Measurements from ENCODE around the gene HACD4. TPM values are rescaled to one million over a fixed set of nuclear protein-coding genes. Genes with fewer than 3 reads are reported as not detected.
"Not testable (repeated sequence)": the region's sequence is repeated elsewhere in the genome, so short reads cannot be mapped to it uniquely, and the experiment has no call there.

HACD4 gene
- total RNA-seq, 1 donor from 2014 or later = 2.0 TPM

- DNase-seq (ENCODE audit: extremely low read depth, low read depth, low spot score) = no peak
Measured at GRCh38 chr9:21016701-21017491, 14.5 kb downstream of the HACD4 start.

GRCh38 chr9:21015995-21016394, 15.4 kb downstream of the HACD4 start:
- no peak for DNase-seq (ENCODE audit: extremely low read depth, low read depth, low spot score)

GRCh38 chr9:21015129-21015815, 16.2 kb downstream of the HACD4 start:
- DNase-seq (ENCODE audit: extremely low read depth, low read depth, low spot score) = no peak

DNA sequence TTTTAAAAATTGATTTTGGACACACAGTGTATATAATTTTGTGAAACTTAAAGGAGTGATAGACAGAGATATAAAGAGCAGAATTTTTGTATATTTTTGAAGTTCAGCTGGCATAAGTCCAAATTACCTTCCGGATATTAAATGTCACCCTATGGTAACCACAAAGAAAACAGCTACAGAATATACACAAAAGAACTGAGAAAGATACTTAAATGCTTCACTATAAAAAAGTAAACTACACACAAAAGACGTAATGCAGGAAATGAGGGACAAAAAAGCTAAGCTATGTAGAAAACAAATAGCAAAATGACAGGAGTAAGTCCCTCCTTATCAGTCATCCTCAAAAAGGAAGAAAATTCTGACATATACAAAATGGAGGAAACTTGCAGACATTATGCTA, 29.4 kb downstream of the HACD4 start:
- no peak for DNase-seq (ENCODE audit: extremely low read depth, low read depth, low spot score)

DNA sequence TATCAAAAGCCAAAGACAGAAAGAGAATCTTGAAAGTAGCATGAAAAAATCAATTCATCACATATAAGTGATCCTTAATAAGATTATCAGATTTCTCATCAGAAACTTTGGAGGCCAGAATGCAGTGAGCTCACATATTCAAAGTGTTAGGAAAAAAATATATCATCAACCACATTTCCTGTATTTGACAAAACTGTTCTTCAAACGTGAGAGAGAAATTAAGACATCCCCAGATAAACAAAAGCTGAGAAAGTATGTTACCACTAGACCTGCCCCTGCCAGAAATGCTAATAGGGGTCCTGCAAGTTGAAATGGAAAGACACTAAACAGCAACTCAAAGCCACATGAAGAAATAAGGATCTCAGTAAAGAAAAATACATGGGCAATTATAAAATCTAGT, 29.9 kb downstream of the HACD4 start:
- DNase-seq (ENCODE audit: extremely low read depth, low read depth, low spot score) = no peak

GRCh38 chr9:20997503-20998076, 33.9 kb downstream of the HACD4 start:
- DNase-seq (ENCODE audit: extremely low read depth, low read depth, low spot score) = no peak

DNA sequence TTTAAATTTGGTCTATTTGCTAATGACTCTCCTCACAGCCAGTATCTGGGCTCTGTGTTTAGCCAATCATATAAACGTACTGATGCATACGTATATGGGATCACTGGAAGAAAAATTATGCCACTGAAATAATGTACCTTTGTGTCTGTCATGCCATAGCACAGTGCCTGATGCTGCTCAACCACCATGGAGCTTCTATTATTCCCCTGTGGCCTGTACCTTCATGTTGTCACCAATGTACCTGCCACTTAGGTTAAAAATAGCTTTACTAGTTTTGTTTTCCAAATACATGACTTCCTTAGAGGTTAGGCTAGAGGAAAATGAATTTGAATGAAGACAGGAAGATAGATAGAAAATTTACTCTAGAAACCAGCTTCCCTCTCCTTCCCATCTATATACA, 34.6 kb downstream of the HACD4 start:
- no peak for DNase-seq (ENCODE audit: extremely low read depth, low read depth, low spot score)

DNA sequence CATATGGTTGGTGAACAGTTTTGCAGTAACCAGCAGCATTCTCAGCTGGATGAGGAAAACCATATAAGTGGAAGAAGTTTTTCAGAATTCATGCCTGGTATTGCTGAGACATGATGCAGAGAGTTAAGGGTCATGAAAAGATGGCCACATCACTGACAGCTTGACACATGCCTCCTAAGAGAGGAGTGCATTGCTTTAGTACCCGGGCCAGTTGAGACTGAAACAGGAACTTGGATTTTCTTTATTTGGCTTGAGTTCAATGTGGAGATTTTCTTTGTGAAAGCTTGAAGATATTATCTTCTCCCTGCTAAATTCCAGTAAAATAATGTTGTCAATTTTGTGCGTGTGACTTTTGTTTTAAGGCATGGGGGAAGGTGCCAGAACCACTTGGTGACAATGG, 35.8 kb downstream of the HACD4 start:
- DNase-seq (ENCODE audit: extremely low read depth, low read depth, low spot score) = no peak

GRCh38 chr9:20994486-20994885, 37.0 kb downstream of the HACD4 start:
- DNase-seq (ENCODE audit: extremely low read depth, low read depth, low spot score) = no peak

GRCh38 chr9:20990867-20991266, 40.6 kb downstream of the HACD4 start:
- DNase-seq (ENCODE audit: extremely low read depth, low read depth, low spot score) = no peak

- no peak for DNase-seq (ENCODE audit: extremely low read depth, low read depth, low spot score)
Measured at GRCh38 chr9:20989923-20990341, 41.5 kb downstream of the HACD4 start.

DNA sequence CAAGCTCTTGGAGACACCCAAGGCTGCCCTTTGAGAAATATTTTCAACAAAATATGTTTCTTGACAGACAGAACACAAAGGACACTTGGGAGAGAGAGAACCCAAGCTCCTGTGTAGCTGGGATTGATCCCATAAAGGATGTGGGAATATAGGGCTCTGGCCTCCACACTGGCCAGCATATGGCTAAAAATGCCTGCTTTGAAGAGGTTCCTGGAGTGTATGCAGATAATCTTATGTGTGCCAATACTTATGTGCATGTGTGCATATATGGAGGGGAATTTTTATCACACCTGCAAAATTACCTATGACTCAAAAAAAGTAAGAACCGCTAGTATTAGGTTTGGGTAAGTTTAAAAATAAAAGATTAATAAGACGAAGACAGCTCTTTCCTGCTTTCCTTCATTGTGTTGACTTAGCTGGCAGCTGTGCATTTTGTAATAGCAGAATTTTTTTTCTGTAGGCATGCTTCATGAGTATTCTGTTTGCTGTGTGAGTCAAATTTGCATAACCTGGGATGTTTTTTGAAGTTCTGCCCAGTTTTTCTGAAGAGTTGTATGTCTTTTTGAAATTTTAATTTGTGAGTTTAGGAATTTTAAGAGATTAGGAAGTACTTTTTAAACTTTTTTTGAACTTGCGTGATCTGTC, 42.6 kb downstream of the HACD4 start:
- no peak for DNase-seq (ENCODE audit: extremely low read depth, low read depth, low spot score)

GRCh38 chr9:20988061-20988460, 43.4 kb downstream of the HACD4 start:
- no peak for DNase-seq (ENCODE audit: extremely low read depth, low read depth, low spot score)

DNA sequence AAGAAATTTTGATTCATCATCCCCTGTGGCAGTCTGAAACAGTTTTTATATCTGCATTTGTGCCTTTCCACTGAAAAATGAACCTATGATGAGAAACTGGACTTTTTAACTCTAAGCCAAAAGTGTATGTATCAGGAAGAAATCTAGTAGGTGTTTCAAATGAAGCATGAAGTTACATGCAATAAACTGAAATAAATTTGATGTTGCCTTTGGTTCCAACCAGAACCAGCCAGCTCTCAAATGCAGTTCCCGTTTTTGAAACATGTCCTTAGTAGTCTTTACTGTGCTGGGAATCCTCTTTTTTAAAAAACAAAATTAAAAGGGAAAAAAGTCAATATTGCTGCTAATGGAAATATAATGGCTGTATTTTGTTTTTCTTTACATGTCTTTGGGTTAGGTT, 43.9 kb downstream of the HACD4 start:
- DNase-seq (ENCODE audit: extremely low read depth, low read depth, low spot score) = no peak

DNA sequence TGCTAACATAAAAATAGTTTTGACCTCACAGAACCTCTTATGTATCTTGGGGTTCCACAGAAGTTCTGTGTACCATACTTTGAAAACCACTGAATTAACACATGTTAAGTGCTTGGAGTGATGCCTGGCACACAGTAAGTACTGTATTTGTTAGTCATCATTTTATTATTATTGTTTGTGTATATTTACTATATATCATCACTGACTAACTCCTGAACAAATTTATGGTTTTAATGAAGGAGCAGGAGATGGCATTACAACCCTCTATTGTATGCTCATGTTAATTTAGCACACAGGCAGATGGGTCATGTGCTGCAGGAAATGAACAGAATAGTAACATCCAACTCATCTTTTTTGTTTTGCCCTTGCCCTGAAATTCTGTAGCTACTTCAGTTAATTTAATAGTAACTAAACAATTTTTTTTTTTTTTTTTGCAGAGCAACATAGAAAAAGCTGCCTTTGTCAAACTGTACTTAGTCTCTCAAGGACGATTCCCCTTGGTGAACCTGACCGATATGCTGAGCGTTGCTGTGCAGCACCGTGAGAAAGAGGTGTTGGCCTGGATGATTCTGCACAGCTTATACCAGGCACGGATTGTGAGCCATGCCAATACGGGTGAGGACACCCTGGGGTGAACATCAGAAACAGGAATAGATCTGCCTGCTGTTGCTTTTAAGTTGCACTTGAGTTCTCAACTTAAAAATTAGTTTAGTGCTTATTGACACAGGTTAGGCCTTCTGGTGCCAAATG, 45.4 kb downstream of the HACD4 start:
- DNase-seq (ENCODE audit: extremely low read depth, low read depth, low spot score) = no peak

DNA sequence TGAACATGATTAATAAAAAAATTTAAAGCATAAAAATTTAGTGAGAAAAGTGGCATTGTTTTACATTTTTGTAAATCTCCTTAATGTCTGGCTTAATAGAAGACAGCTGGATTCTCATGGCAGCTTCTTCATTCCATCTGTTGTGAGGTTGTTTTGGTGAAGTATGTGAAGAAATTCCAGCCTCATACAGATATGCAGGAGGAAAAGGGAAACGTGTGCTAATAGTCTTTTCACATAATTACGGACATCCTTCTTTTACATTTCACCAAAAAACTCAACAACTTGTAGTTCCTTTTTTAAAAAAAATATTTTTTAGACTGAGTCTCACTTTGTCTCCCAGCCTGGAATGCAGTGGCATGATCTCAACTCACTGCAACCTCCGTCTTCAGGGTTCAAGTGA, 46.9 kb downstream of the HACD4 start:
- no peak for DNase-seq (ENCODE audit: extremely low read depth, low read depth, low spot score)

GRCh38 chr9:20981486-20981885, 50.0 kb downstream of the HACD4 start:
- DNase-seq (ENCODE audit: extremely low read depth, low read depth, low spot score) = no peak

DNA sequence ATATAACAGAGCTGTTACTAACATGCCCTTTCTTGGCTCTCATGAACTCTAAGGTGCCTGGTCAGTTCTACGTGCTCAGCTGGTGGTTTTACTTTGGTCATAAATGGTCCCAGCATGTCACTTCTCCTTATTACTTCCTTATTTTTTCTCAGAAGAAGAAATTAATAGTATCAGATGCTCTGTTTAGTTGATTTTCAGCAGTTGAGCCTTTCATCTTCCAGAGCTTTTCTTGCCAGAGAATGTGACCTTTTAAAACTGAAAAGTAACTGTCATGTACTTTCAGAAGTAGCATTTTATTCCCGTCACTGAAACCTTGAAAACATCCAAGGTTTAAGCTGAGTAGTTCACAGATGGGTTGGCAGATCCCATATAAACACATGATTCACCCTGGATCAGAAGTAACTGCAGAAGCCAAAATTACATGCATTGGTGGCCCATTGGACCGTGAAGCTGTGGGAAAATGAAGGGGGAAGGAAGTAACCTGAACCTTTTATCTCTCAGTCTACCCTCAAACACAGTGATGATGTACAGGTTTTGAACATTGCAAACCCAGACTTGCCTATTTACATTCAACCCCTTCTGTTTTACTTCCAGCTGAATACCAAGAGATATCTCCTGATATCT, 50.5 kb downstream of the HACD4 start:
- no peak for DNase-seq (ENCODE audit: extremely low read depth, low read depth, low spot score)

DNA sequence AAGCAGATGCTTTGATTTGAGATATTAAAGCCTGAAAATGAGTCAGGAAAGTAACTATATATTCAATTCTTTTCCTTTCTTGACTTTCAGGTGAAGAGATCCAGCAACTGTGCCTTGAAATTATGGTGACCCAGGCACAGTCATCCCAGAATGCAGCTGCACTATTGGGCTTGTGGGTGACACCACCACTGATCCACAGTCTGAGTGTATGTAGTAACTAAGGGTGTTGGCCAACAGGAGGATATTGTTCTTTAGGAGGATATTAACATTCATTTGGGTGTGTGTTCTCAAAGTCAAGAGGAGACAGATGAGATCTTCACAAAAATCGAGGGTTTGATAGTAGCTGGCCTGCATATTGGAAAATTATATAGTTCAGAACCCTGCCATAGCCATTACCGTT, 53.2 kb downstream of the HACD4 start:
- DNase-seq (ENCODE audit: extremely low read depth, low read depth, low spot score) = no peak

DNA sequence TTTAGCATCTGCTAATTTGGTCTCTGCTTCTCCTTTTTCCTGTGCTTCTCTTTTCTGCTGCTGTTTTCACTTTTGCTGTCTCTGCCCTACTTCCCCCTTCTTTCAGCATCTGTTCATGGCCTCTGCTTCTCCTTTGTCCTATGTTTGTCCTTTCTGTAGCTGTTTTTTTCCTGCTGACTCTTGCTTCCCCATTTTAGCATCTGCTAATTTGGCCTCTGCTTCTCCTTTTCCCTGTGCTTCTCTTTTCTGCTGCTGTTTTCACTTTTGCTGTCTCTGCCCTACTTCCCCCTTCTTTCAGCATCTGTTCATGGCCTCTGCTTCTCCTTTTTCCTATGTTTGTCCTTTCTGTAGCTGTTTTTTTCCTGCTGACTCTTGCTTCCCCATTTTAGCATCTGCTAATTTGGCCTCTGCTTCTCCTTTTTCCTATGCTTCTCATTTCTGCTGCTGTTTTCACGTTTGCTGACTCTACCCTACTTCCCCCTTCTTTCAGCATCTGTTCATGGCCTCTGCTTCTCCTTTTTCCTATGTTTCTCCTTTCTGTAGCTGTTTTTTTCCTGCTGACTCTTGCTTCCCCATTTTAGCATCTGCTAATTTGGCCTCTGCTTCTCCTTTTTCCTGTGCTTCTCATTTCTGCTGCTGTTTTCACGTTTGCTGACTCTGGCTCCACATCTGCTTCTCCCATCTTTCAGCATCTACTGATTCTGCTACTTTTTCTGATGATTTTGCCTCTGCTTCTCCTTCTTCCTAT, 57.1 kb downstream of the HACD4 start:
- not testable (repeated sequence) for DNase-seq (ENCODE audit: extremely low read depth, low read depth, low spot score)

All from glomerular endothelial cell (primary cell).